ENCODE results near the gene FAM185A.
"Not testable (repeated sequence)": the region's sequence is repeated elsewhere in the genome, so short reads cannot be mapped to it uniquely, and the experiment has no call there.

Gene FAM185A

DNA sequence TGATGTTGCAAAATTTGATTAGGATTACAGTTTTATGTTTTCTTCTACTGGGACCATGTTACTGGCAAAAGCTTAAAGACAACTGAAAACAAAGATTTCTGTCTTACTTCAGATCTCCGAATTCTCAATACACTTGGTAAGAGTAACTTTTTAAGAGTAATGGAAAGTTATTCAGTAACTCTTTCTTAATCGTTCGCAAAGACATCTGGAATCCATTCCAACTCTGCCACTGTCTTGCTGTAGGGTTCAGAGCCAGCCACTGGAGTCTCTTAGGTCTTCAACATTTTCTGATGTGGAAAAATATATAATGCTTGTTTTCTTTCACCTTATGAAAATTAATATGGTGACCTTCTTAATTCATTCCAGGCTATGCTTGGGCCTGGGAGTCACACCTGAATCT is 29.9 kb downstream of the FAM185A start:
- not testable (repeated sequence) for DNase-seq (ENCODE audit: low spot score)

DNA sequence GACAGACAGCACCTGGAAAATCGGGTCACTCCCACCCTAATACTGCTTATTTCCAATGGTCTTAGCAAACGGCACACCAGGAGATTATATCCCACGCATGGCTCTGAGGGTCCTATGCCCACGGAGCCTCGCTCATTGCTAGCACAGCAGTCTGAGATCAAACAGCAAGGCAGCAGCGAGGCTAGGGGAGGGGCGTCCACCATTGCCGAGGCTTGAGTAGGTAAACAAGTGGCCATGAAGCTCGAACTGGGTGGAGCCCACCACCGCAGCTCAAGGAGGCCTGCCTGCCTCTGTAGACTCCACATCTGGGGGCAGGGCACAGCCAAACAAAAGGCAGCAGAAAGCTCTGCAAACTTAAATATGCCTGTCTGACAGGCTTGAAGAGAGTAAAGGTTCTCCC is 32.1 kb downstream of the FAM185A start:
- DNase-seq (ENCODE audit: low spot score): not testable (repeated sequence)

DNA sequence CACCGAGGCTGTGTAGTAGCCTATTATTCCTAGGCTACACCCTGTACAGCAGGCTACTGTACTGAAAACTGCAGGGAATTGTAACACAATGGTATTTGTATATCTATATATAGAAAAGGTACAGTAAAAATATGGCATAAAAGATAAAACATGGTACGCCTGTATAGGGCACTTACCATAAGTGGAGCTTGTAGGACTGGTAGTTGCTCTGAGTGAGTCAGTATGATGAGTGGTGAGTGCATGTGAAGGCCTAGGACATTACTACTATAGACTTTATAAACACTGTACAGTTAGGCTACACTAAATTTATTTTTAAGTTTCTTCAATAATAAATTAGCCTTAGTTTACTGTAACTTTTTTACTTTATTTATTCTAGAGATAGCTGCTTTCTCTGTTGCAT is 40.0 kb downstream of the FAM185A start:
- DNase-seq (ENCODE audit: low spot score): not testable (repeated sequence)

DNA sequence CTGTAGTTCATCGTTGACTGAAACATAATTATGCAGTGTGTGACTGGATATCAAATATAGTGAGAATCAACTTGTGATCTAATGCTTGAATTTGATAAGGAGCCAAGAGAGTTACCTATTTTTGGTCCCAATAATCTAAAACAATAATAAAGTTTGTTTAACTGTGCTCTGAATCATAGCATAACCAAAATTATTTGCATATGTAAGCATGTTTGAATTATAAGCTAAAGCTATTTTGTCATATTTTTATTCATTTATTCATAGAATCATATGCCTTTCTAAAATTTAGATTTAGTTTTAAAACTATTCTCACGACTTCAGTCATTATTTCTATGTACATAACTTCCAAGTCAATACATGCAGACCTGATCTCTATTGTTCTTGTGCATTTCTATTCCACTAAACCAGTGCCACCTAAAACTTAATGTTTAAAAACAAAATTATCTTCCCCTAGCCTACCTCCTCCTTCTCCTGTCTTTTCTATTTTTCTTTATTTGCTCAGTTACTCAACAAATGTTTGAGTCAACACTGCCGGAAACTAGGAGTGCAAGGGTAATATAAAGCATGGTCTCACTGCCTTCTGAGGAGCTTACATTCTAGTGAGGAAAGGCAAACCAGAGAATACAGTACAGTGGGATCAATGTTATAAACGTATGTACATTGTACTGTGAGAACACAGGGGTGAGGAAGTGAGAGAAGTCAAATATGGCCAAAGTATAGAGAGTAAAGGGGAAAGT is 41.7 kb downstream of the FAM185A start:
- DNase-seq (ENCODE audit: low spot score): not testable (repeated sequence)

DNA sequence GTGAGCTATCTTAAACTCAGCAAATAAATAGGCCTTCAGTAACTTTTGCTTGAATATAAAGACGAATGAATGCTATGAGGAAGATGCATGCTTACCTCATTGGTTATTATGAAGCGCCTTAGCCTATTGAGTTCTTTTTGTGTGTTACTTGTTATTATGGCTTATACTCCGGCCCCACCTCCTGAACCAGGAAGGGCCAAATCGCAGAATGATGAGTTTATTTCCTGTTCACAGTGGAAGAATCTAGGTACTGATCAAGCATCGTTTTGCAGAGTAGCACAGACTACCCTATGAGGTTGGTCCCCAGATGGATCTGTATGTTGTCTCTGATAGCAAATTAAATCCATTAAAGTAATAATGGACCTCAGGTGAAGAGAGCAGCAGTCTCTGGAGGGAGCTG is 42.6 kb downstream of the FAM185A start:
- not testable (repeated sequence) for DNase-seq (ENCODE audit: low spot score)

DNA sequence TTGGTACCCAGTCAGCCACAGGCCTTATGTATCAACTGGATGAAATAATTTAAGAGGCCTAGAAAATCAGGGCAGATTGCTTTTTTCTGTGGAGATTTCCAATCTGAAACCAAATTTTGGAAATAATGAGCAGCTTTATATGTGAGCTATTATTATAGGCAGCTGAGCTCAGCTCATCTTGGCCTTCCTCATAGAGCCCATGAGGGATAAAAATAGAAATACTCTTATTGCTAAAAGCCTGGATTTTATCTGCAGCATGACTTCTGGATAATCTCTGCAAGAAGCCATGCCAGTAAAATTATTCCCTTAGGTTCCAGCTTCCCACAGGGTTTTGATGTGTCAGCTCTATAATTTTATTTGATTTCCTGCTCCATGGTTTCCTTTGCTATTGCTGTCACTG is 43.0 kb downstream of the FAM185A start:
- DNase-seq (ENCODE audit: low spot score): not testable (repeated sequence)

DNA sequence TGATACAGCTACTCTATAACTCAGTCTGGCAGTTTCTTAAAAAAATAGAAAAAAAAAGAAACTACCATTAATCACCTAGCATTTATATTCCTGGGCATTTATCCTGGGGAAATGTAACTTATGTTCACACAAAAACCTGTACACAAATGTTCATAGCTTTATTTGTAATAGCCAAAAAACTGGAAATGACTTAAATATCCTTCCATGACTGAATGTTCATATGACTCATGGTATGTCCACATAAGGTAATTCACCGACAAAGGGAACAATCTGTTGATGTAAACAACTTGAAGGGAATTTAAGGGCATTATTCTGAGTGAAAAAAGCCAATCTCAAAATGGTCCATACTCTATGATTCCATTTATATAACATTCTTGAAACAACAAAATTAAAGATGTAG is 45.8 kb downstream of the FAM185A start:
- DNase-seq (ENCODE audit: low spot score): not testable (repeated sequence)

DNA sequence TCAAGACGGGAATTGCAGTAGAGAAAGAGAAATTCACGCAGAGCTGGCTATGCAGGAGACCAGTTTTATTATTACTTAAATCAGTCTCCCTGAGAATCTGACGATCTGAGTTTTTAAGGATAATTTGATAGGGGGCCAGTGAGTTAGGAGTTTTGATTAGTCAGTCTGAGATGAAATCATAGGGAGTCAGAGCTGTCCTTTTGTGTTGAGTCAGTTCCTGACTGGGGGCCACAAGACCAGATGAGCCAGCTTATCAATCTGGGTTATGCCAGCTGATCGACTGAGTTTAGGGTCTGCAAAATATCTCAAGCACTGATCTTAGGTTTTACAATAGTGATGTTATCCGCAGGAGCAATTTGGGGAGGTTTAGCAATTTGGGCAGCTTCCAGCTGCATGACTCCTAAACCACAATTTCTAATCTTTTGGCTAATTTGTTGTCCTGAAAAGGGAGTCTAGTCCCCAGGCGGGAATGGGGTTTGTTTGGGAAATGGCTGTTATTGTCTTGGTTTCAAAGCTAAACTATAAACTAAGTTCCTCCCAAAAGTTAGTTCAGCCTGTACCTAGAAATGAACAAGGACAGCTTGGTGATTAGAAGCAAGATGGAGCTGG is 47.3 kb downstream of the FAM185A start:
- not testable (repeated sequence) for DNase-seq (ENCODE audit: low spot score)

DNA sequence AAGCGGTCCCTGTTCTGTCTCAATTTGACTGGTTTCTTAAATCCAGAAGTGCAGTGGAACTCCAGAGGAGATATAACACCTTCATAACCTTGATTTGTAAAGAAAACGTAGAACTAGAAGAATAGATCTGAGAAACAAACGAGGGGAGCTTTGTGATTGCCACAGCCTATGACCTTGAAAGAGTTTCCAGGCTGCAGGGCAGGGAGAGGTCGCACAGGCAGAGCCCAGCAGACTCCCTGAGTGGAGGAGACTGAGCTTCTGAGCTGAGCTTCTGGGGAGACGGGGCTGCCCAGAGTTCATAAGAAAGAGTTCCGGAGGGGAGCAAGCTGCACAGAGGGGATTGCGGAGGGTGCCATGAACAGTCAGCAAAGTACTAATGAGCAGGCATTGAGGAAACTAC is 57.8 kb downstream of the FAM185A start:
- no peak for DNase-seq (ENCODE audit: low spot score)

DNA sequence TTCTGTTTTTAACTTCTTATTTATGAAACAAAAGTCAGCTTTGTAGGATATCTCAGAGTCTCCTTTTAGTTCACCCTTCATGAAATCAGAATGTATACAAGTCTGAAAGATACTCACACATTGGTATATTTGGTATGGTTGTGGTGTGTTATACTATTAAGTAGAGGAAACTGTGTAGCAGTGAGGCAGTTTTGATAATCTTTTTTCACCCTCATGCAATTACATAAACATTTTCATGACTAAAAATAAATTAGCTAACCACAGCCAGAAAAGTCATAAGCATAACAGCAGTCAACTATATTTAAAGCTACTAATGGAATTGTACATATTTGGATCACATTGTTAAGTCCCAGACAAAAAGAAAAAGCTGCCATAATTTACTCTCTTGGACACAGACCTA is 62.1 kb downstream of the FAM185A start:
- no peak for DNase-seq (ENCODE audit: low spot score)

DNA sequence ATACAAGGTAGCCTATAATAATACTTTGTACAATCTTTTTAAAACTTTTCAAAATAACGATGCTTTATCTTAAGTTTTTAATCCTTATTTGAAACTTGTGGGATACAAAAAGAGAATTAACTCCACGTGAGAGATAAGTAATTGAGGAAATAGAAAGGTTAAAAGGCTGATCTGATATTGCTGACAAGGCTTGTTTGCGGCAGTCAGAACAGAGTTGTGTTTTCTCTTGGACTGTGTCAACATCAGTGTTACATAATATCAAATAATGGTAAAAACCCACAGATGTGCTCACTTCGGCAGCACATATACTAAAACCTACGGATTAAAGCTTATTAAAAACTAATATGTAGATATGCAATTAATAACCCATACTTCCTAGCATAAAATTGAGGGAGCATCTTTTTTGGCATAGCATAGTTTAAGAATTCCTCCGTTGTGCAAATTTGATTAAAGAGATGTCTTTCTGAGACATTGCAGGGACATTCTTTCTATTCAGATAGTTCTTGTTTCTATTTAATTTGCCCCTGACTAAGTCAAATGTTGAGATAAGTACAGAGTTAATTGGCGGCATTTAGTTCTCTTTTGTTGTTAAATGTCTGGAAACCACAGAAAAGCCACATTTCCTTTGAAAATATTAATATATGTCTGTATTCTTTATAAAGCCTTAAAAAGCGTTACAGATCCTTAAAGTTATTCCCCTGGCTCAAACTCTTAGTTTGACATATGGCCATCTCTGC is 63.3 kb downstream of the FAM185A start:
- DNase-seq (ENCODE audit: low spot score): no peak

DNA sequence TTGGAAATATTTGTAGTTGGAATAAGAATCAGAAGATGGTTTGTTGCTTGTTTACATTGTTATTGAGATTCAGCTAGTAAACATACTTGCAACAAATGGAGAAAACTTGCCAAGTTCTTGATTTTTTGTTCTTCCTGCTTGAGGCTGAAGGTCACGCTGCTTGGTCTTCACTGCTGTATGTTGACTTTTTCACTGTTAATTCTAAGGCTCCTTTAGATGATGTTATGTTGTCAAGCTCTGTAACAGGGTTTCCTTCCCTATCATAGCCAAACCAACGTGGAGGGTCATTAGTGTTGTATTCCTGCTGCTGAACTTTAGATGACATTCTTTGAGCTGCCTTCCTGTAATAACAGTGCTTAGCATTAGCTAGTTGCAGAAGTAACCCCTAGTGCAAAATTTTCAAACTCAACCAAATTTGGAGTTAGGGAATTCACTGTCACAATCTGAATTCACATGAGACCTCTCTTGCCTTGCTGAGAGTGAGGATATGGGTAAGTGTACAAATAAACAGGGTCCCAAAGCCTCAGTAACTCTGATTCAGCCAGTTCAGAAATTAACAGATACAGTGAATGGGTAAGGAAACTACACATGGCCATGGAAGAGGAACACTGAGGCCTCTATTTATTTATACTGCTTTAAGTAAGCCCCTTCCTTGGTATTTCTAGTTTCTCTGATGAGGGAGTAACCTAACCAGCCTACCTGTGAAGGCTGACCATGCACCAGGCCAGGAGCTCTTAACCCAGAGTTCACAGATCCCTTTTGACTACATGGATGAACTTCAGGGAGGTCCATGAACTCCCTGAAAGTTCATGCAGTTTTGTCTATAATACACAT is 64.6 kb downstream of the FAM185A start:
- DNase-seq (ENCODE audit: low spot score): no peak

DNA sequence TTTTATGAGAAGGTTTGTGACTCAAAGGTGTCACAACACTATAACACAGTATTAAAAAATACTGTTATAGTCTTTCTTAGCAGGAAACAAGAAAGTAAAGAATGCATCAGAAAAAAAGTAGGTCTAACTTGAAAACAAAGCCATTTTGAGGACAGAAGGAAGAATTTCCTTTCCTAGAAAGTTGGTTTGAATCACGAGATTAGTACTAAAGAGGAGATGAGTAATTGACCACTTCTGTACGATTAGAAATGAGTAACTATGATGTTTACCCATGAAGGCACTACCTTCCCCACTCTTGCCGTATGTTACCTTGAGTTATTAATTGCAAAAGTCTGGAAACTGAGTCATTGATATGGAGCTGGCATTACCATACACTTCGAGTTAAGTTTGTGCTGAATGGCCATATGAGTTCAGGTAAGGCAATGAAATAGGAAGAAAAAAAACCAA is 65.2 kb downstream of the FAM185A start:
- peak; percentile 38 for DNase-seq (ENCODE audit: low spot score)

DNA sequence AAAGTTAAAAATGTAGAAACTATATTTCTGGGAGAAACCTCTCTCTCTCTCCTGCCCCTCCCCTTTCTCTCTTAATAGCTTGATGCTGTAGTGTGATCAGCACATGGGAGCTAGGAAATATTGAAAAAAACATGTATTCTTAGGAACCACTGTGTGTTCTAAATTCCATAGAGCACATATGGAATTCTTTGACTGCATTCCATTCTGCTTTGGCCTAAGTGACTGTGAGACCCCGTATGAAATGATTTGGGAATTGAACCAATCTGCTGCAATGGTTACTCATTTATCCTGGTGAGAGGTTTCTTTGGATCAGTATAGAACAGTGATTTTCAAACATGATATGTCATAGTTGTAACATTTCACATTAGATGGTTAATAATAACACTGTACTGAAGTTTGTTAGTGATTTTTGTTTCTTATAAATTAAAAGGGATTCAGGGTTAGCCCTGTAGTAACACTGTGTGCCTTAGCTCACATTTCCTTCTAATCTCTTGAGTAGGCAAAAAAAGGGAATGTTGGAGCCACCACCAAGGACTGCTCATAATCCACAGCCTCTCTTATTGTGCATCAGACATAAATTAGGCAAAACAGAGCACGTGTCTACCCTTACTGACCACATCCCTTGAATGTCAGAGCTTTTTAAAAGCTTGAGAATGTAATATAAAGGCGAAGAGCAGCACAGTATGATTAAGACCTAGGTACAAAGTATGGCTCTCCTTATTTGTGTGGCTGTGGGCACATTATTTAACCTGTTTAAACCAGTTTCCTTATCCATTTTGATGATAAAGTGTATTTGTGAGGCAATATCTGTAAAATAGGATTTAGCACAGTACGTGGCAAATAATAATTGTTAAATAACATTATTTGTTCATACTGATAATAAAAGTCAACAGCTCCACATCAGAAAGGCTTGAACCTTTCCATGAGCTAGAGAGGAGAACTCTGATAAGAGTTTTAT is 69.1 kb downstream of the FAM185A start:
- DNase-seq (ENCODE audit: low spot score): no peak

DNA sequence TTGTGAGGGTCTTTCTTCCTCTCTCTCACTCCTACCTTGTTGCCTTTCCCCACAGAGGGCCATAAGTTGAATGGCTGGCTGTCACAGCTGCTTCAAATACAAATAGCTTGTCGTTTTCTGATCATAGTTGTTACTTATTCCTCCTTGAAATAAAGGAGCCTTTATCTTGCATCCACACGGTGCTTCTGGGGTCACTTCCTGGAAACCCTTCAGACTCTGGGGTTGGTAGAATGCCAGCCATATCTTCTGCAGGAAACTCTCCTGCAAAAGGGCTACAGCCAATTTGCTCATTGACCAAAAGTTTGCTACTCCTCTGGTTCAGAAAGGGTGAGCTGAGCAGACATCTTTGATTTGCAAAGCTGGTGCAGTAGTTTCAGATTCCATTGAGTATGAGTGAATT is 70.4 kb downstream of the FAM185A start:
- DNase-seq (ENCODE audit: low spot score): no peak

DNA sequence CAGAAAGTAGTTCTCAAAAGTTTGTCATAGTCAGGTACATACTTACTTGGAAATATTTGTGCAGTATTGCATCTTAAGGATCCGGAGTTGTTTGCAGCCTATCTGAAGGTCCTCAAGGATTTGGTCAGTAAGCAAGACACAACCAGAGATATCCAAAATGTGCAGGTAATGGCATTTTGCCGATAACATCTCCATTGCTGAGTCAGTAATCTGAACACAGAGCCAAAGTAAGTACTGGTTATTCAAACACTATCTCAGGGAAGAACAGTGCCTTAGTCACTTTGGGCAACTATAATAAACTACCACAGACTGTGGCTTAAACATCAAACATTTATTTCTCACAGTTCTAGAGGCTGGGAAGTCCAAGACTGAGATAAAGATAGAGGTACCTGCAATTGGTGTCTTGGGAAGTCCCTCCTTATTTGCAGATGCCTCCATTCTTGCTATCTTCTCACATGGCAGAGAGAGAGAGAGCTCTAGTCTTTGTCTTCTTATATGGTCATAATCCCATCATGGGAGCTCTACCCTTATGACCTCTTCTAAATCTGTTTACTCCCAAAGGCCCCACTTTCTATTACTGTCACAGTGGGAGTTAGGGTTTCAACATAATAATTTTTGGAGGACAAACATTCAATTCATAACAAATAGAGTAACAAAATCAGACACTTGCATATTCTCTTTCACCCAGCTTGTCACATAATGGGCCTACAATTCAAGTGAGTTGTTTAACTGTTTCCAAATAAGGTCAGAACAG is 73.4 kb downstream of the FAM185A start:
- DNase-seq (ENCODE audit: low spot score): no peak

DNA sequence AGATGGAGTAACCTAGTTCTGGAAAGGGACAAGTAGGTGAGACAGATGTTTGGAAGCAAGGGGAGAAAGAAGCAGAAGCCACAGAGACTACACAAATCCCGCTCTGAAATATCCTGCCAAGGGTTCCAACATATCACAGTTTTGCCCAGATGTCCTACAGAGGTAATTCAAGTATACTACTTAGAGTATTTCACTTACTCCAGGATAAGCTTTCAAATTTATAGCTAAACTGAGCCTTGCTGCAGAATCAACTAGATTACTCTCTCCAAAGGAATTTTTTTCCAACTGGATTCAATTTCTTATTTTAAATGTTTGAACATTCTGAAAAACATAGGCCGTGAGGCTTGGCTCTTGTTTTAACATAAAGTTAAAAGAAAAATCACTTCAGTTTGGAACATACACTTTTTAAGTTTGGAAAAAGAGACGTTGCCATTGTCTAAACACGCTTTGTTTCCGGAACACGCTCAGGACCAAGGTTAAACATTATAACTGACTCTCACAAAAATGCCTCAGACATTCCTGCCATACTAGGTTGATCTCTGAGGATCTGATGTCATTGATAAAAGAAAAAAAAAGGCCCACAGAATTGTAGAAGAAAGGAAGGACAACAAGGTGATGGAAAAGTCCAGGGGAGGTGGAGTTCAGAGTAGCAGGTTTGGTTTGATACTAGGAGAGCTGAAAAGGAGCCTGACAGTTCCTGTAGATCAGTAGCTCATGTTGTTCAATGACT is 74.8 kb downstream of the FAM185A start:
- DNase-seq (ENCODE audit: low spot score): no peak

DNA sequence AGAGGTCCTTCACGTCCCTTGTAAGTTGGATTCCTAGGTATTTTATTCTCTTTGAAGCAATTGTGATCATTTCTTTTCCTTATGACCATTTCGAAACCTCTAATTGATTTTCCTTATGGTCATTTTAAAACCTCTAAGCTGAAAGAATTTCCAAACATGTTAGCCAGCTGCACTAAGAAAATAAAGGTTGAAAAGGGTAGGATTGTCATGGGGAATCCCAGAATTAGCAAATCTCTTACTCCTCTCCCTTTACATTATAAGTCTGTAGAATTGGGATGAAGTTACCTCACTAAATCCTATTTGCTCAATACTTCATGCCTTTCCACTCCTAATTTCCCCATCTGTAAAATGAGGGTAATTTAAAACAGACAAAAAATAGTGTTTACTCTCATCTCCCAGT is 79.5 kb downstream of the FAM185A start:
- DNase-seq (ENCODE audit: low spot score): no peak

DNA sequence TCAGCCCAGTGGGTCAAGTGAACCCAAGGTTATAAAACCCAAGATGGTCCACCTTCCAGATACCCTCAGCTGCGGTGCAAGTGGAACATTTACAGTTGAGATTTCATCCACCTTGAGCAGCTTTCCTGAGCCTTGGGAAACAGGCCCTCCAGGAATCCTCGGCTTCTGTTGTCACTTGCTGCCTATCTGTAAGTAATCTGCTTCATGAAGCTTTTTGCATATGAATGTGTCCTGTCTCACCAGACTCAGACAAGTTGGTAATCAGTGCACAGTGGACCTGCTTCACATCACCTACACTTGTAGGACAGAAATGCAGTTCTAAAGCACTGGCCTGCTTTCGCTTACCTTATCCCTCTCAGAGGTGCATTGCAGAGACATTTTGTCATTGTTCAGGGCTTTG is 80.3 kb downstream of the FAM185A start:
- no peak for DNase-seq (ENCODE audit: low spot score)

DNA sequence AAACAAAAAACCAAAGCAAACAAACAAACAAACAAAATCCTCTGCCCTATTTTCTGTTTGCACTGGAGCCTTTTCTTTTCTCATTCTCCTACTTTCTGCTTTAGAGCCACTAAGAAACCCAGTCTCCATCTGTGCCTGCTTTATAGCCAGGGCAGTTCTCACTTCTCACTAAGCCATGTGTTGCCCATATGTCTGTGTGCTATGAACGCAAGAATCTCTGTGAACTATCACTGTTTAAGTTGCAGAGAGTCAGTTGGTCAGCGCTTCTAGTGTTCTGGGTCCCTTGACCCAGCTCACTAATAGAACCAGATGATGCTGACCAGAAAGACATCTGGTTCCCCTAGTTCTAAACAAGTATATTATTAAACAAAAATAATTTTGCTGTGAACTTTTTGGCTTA is 81.4 kb downstream of the FAM185A start:
- DNase-seq (ENCODE audit: low spot score): peak; percentile 22
